GM12892 (cell line): ENCODE data around the gene TNFSF11.

ENCODE experiments used
- POLR2A ChIP-seq: IDR thresholded peaks from 2 replicates; pipeline ENCODE4 v1.6.1; 2011; ENCODE audit warnings: low read depth, low read length, control low read depth
- POLR2AphosphoS5 ChIP-seq: IDR thresholded peaks from 2 replicates; pipeline ENCODE4 v1.6.1; 2011; ENCODE audit warnings: low read depth, low read length, control low read depth
- TAF1 ChIP-seq: IDR thresholded peaks from 2 replicates; pipeline ENCODE4 v1.6.1; 2011; ENCODE audit warnings: low read depth, mild to moderate bottlenecking, control low read depth, low read length, borderline replicate concordance

GRCh38 chr13:42645717-42646116 lies 71.8 kb downstream of the TNFSF11 start:
- TF ChIP-seq POLR2A (no peak), POLR2AphosphoS5 (no peak), TAF1 (no peak)
